GM12864 (cell line): ENCODE data around the gene DKK3.
"Not testable (repeated sequence)": the region's sequence is repeated elsewhere in the genome, so short reads cannot be mapped to it uniquely, and the experiment has no call there.

ENCODE experiments used
- DNase-seq: peaks from one replicate; pipeline ENCODE4 v3.0.0-alpha.2; 2011; ENCODE audit warnings: low read depth
- H3K4me3 ChIP-seq: 2 replicates; pipeline ENCODE4 v1.5.1; 2011; ENCODE audit warnings: mild to moderate bottlenecking, low read depth, low read length, control low read depth
- CTCF ChIP-seq: IDR thresholded peaks from 2 replicates; pipeline ENCODE4 v1.5.1; 2011; ENCODE audit warnings: low read depth, mild to moderate bottlenecking, moderate library complexity, low read length, control low read depth, inconsistent platforms; ENCODE audit errors: missing control alignments

Gene DKK3

GRCh38 chr11:12043221-12043620 is 34.8 kb upstream of the DKK3 start:
- no peak for TF ChIP-seq CTCF
- no peak overlapping the region for H3K4me3 ChIP-seq
- DNase-seq: no peak

- no peak for TF ChIP-seq CTCF
- DNase-seq: no peak
- H3K4me3 ChIP-seq: no peak overlapping the region
Observed at GRCh38 chr11:12042215-12042676, 33.8 kb upstream of the DKK3 start.

GRCh38 chr11:12040719-12041118 is 32.3 kb upstream of the DKK3 start:
- not testable (repeated sequence) for H3K4me3 ChIP-seq, DNase-seq

- no peak for DNase-seq
- TF ChIP-seq CTCF: no peak
- H3K4me3 ChIP-seq: no peak overlapping the region
Observed at GRCh38 chr11:12032968-12033367, 24.5 kb upstream of the DKK3 start.

- TF ChIP-seq CTCF: no peak
- no peak overlapping the region for H3K4me3 ChIP-seq
- no peak for DNase-seq
Observed at GRCh38 chr11:12031856-12032544, 23.6 kb upstream of the DKK3 start.

- no peak for DNase-seq
- H3K4me3 ChIP-seq: no peak overlapping the region
- no peak for TF ChIP-seq CTCF
Observed at GRCh38 chr11:12029738-12030363, 21.4 kb upstream of the DKK3 start.

- H3K4me3 ChIP-seq: no peak overlapping the region
- TF ChIP-seq CTCF: no peak
- DNase-seq: no peak
Observed at GRCh38 chr11:12029119-12029518, 20.7 kb upstream of the DKK3 start.
